ENCODE results near the gene PIK3IP1.

GRCh38 chr22:31239771-31240370, 52.4 kb downstream of the PIK3IP1 start:
- TF ChIP-seq TAF1 (IDR thresholded peaks at IDR 0.05; ENCODE audit: borderline replicate concordance, insufficient read depth, low read length) = no peak
- TF ChIP-seq, protein P1, sequence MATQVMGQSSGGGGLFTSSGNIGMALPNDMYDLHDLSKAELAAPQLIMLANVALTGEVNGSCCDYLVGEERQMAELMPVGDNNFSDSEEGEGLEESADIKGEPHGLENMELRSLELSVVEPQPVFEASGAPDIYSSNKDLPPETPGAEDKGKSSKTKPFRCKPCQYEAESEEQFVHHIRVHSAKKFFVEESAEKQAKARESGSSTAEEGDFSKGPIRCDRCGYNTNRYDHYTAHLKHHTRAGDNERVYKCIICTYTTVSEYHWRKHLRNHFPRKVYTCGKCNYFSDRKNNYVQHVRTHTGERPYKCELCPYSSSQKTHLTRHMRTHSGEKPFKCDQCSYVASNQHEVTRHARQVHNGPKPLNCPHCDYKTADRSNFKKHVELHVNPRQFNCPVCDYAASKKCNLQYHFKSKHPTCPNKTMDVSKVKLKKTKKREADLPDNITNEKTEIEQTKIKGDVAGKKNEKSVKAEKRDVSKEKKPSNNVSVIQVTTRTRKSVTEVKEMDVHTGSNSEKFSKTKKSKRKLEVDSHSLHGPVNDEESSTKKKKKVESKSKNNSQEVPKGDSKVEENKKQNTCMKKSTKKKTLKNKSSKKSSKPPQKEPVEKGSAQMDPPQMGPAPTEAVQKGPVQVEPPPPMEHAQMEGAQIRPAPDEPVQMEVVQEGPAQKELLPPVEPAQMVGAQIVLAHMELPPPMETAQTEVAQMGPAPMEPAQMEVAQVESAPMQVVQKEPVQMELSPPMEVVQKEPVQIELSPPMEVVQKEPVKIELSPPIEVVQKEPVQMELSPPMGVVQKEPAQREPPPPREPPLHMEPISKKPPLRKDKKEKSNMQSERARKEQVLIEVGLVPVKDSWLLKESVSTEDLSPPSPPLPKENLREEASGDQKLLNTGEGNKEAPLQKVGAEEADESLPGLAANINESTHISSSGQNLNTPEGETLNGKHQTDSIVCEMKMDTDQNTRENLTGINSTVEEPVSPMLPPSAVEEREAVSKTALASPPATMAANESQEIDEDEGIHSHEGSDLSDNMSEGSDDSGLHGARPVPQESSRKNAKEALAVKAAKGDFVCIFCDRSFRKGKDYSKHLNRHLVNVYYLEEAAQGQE (IDR thresholded peaks at IDR 0.05; ENCODE audit: insufficient read depth in 1 of 2, low read depth in 2 of 2, low read length in 2 of 2) = no peak
